ENCODE data around the gene CD3E.

GRCh38 chr11:118305726-118306125, 1.2 kb downstream of the CD3E start:
- TF ChIP-seq EP300 (IDR thresholded peaks at IDR 0.05) (no peak), POLR2A (IDR thresholded peaks at IDR 0.05) (no peak), CTCF (IDR thresholded peaks at IDR 0.05) (no peak)

All from tibial nerve (tissue), 4 donors.